NCI-H2107 (cell line): ENCODE results near the gene AFDN.
"Not testable (repeated sequence)": the region's sequence is repeated elsewhere in the genome, so short reads cannot be mapped to it uniquely, and the experiment has no call there.

ENCODE experiments used
- DNase-seq: peaks from one replicate; lab custom pipeline; 2025; lab: John Stamatoyannopoulos, UW

The AFDN gene

DNA sequence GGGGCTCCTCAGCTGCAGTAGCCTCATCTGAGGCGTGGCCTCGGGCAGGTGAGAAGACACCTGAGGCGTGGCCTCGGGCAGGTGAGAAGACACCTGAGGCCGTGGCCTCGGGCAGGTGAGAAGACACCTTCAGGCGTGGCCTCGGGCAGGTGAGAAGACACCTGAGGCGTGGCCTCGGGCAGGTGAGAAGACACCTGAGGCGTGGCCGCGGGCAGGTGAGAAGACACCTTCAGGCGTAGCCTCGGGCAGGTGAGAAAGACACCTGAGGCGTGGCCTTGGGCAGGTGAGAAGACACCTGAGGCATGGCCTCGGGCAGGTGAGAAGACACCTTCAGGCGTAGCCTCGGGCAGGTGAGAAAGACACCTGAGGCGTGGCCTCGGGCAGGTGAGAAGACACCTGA, 174.8 kb downstream of the AFDN start:
- not testable (repeated sequence) for DNase-seq

- DNase-seq = no peak
These were observed 176.1 kb downstream of the AFDN start for GRCh38 chr6:168002804-168003203.

- no peak for DNase-seq
These were observed 177.3 kb downstream of the AFDN start for GRCh38 chr6:168004023-168004422.

- DNase-seq = no peak
These were observed 178.2 kb downstream of the AFDN start for GRCh38 chr6:168004945-168005344.

- DNase-seq = no peak
These were observed 179.1 kb downstream of the AFDN start for GRCh38 chr6:168005796-168006195.

- DNase-seq = no peak
These were observed 181.1 kb downstream of the AFDN start for GRCh38 chr6:168007592-168008338.

DNA sequence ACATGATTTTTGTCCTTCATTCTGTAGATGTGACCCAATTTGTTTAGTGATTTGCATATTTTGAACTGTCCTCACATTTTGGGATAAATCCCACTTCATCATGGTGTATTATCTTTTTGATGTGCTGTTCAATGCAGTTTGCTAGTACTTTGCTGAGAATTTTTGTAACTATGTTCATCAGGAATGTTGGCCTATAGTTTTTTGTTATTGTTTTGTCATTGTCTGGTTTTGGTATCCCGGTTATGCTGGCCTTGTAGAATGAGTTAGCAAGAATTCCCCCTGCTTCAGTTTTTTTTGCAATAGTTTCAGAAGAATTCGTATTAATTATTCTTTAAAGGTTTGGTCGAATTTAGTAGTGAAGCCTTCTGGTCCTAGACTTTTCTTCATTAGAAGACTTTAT, 182.6 kb downstream of the AFDN start:
- DNase-seq = no peak

DNA sequence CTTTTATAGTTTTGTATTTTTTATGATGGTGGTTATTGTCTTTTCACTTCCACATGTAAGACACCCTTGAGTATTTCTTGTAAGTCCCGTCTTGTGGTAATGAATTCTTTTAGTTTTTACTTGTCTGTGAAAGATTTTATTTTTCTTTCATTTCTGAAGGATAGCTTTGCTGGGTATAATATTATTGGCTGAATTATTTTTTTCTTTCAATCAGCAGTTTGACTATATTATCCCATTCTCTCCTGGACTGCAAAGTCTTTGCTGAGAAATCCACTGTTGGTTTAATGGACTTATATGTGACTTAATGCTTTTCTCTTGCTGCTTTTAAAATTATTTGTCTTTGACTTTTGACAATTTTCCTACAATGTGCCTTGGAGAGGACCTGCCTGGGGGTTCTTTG, 184.6 kb downstream of the AFDN start:
- no peak for DNase-seq

DNA sequence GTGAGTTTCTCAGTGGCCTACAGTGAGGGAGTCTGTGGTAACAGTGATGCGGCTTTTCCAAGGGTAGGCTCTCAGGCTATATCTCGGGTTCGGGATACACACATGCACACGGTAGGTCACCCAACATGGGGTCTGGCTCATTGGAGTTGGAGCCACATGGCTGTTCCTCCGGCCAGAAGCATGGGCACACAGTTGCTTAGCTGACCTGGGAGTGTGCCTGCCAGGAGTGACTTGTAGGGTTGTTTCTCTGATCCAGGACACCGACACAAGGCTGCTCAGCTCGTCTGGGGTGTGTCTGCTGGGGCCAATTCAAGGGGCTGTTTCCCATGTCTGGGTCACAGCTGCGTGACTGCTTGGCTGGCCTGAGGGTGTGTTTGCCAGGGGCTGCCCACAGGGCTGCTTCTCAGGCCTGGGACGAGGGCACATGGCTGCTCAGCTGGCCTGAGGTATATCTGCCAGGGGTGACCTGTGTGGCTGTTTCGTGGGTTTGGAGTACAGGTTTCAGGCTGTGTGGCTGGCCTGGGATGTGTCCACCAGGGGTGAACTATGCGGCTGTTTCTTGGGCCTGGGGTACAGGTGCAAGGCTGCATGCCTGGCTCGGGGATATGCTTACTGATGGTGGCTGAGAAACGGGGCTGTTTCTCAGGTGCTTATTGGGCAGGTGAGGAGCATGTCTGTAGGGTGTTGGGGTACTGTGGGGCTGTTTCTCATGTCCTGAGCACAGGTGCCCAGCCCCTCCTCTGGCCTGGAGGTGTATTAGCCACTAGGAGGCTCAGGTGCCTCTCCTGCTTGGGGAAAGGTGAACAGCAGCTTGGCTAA, 185.9 kb downstream of the AFDN start:
- DNase-seq = no peak

DNA sequence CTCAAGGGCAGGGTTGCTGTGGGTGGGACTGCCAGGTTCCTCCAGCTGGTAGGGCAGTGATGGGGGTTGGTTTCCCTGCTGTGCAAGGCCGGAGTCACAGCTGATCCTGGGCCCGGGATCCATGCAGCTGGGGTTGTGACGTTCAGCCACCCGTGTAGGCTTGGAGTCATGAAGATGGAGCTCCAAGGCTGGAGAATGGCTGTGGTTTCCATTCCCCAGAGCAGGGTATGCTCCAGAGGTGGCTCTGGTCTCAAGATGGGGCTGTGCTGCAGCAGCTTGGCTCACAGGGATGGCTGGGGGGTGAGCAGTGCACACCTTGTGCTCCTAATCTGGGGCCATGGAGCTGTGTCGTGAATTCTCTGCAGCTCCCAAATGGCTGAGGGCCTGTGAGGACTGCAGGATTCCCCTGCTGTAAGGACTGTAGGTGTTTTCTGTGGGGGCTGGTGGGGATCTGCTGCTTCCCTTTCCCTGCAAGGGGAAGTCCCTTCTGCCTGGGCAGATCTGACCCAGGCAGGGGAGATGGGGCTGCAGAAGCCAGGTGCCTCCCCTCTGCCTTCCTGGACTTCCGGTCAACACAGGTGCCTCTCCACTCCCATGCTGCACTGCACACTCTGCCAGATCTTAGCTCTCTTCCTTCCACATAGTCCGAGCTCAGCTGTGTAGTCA, 186.7 kb downstream of the AFDN start:
- no peak for DNase-seq

GRCh38 chr6:168014428-168014827, 187.7 kb downstream of the AFDN start:
- DNase-seq = no peak

DNA sequence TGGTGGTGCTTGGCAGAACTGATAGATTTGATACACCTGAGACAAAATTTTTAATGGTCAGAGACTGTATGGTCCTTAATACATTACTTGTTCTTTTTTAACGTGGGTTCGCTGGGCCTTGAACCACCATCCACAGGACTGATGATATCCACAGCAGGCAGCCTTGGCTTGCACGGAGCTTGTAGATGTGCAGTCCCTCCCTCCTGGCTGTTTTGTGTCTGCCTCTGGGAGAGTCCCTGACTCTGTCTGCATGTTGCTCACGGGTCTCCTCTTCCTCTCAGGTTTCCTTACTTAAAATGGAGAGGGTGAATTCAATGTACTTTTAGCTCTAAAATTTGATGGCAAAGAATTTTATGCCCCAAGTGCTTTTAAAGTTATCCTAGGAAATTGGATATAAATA, 188.3 kb downstream of the AFDN start:
- no peak for DNase-seq

DNA sequence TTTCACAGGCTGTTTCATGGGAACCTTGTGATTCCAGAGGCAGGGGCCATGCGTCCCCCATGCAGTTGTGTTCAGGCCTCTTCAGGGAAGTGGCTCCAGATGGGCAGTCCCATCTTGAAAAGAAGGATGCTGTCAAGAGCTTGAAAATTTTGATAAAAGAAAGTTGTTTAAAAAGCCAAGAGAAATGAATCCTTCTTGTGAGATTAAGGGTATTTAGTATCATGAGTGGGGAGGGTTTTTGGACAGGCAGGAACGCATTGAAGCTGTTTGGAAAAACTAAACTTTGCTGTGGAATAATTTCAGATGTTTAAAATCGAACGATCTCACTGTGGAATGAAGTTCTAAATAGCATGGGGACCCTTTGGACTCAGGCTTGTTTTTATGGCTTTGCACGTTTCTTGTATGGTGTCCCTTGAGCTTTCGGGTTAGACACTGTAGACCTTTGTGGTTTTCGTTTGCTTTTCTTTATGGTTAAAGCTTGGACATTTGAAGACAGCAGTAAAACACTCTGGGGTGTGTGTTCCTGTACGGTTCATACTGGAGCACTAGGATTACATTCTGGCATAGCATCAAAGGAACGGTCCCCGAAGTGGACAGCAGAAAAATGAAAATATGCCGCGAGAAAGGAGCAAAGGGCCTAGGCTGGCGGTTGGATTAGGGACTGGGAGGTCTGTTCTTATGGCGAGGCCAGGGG, 188.9 kb downstream of the AFDN start:
- DNase-seq = no peak

DNA sequence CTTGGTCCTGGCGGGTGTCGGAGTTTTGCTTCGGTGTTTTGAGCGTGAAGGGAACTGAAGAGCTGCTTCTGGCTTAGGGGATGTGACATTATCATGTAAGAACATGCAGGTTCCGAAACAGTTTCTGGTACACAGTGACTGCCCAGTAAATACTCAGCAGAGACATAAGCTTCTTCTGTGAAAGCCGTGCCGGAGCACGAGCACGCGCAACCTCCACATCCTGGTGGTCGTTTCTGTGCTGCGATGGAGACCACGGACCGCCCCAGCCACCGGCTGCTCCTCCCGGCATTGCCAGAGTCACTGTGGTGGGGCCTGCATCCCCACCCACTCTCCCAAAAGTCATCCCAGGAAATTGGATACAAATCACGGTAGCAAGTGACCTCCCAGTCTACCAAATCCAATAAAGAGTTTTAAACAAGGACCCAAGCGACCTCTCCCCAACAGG, 189.5 kb downstream of the AFDN start:
- DNase-seq = no peak

- DNase-seq = no peak
These were observed 190.2 kb downstream of the AFDN start for GRCh38 chr6:168016721-168017525.

DNA sequence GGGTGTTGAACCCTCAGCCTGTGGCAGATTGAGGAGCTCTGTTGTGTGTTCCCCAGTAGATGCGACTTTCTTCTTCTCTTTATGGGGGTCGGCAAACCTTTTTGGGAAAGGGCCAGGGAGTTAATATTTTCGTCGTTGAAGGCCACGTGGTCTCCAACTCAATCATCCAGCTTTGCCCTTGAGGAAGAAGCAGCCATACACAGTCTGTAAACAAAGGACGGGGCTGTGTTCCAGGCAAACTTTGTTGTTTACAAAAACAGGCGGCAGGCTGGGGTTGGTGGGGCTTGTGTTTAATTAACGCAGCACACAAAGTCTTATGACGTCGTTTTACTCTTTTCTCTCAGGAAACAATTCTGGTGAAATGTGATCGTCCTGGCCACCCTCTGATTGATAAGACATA, 190.9 kb downstream of the AFDN start:
- no peak for DNase-seq

- DNase-seq = no peak
These were observed 192.0 kb downstream of the AFDN start for GRCh38 chr6:168018664-168019063.

DNA sequence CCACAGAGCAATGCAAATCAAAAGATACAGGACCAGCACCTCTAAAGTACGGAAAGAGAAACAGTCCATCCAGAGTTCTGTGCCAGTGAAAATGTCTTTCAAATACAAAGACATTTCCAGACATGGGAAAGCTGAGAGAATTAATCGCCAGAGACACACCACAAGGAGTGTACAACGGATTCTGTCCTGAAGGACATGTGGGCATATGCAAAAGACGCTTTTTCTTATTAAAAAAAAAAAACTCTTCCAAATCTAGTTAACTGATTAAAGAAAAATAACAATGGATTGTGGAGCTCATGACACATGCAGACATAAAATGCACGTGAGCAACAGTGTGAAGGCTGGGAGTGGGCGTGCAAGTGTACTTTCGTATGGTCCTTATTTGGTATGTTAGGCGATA, 193.5 kb downstream of the AFDN start:
- DNase-seq = no peak

- DNase-seq = no peak
These were observed 194.9 kb downstream of the AFDN start for GRCh38 chr6:168021581-168021980.
